ENCODE results near the gene ZMYM5.
A peak's percentile ranks its signal among the peaks of the same experiment; 100 is the strongest.
"Not testable (repeated sequence)": the region's sequence is repeated elsewhere in the genome, so short reads cannot be mapped to it uniquely, and the experiment has no call there.

The ZMYM5 gene

DNA sequence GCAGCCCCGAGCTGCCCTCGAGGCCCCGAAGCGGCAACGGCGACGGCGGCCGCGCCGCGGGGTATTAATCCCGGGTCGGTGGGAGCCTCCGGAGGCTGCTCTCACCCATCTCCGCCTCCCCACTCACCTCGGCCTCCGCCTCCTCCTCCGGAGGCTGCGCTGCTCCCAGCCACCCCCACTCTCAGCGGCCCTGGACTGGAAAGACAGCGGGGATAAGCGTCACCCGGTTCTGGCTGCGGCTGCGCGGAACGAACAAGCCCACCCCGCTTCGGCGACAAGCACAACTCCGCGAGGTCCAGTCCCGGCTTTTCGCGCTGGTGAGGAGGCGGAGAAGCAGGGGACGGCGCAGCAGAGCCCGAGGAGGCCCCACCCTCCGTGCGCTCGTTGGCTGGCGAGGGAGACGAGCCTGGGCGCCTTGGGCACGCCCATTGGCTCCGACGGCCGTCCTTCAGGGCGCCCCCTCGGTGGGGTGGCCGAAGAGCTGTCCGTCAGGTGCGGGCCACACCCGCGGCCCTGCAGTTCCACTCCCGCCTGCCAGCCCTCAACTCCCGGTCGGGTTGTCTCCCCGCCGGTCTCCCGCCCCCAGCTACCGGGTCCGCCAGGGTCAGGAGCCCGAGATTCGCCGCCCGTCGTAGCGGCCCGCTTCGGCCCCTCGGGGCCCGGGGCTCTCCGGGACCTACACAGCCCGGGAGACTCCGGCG lies at the start of gene ZMYM5:
Gene ZMYM5 (minus strand): TSS at position 327 of the 701 bp plus-strand sequence. CDS start 11,469 bp downstream, outside the sequence.
- DNase-seq, result peak; percentile 82 to 93 (median 86)

DNA sequence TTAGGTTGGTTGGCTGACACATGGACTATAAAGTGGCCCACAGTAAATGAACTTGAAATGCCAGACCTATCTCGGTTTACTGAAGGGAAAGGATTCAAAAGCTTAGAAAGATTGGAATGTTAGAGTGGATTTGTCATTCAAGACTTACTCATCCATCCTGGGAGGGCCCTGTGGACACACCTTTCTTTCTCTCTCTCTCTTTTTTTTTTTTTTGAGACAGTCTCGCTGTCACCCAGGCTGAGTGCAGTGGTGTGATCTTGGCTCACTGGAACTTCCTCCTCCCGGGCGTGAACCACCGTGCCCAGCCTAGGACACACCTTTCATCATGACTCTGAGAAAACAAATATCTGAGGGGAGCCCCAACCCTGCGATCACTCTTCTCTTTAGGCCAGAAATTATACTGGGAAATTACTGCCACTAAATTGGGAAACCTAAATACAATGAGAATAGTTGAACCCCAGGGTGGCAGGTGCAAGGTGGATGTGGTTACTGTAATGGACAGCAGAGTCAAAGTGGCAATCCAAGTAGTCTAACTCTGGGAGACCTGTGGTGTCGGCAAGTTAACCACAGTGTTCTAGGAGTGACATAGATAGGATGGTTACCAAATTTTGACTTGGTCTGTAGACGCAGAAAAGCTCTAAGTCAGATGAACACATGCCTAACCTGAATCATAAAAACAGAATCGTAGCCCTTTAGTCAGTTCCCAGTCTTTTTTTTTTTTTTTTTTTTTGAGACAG lies 47.1 kb upstream of the ZMYM5 start:
- DNase-seq, result no peak

DNA sequence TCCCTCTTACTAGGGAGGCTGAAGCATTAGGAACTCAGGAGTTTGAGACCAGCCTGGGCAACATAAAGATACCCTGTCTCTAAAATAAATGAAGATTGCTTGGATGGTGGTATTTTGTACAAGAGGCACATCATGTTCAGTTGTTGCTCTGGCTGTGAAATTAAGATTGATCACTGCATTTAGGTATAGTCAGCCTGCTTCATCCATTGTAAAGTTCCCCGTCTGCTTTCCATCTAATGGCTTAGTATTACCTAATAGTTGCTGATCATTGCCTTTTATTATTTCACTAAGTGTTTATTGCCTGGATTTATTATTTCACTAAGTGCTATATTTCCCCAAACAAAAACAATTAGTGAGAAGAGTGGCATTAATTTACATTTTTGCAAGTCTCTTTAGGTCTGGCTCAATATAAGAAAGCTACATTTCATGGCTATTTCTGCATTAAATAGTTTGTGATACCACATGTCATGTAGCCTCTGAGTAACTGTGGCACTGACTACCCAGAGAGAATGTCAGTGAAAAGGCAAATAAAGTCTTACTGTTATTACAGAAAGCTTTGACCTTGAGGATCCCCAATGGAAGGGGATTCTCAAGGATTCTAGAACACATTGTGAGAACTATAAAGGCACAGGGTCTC lies 45.0 kb upstream of the ZMYM5 start:
- DNase-seq, result no peak

DNA sequence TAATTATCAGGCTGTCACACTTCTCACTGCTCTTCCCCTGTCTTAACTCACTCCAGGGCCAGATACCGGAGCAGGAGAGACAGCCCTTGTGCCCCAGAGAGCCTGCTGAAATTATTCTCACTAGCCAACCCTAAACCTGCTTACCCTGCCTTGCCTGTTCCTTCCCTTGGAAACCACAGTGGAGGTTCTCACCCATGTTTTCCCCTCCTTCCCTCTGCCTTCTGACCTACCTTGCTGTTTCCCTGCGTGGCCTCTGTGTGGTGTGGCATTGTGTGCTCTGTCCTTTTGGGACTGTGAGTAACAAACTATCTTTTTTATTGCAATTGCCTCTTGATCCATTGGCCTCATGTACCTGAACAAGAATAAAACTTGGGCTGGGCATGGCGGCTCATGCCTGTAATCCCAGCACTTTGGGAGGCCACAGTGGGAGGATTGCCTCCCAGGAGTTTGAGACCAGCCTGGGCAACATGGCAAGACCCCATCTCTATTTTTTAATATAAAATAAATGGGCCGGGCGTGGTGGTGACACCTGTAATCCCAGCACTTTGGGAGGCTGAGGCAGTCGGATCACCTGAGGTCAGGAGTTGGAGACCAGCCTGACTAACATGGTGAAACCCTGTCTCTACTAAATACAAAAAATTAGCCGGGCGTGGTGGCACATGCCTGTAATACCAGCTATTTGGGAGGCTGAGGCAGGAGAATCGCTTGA lies 42.2 kb upstream of the ZMYM5 start:
- not testable (repeated sequence) for DNase-seq

DNA sequence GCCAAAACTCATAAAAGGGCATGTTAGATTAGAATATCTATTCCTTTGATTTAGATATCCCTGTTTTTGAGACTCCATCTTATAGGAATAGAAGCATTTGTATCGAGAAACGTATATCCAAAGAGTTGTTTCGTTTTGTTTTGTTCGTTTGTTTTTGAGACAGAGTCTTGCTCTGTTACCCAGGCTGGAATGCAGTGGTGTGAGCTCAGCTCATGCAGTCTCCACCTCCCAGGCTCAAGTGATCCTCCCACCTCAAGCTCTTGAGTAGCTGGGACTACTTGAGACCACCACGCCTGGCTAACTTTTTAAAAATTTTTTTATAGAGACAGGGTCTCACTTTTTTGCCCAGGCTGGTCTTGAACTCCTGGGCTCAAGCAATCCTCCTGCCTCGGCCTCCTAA lies 26.6 kb upstream of the ZMYM5 start:
- DNase-seq, result no peak

DNA sequence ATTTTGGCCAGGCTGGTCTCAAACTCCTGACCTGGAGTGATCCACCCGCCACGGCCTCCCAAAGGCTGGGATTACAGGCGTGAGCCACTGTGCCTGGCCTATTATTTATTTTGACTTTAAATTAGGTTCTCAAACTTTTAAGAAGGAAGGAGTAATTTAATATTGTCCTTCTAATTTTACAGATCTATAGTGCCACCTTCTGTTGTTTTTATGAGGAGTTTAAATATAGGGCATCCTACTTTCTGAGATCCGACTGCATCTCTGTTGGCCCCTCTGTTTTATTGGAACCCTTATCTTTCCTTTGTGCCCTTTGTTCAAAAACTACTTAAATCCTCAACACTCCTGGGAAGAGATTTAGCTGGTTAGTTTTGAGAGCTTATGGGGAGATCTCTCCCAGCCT lies 25.4 kb upstream of the ZMYM5 start:
- peak in 2 of 6 experiments; percentile 1 to 7 for DNase-seq

DNA sequence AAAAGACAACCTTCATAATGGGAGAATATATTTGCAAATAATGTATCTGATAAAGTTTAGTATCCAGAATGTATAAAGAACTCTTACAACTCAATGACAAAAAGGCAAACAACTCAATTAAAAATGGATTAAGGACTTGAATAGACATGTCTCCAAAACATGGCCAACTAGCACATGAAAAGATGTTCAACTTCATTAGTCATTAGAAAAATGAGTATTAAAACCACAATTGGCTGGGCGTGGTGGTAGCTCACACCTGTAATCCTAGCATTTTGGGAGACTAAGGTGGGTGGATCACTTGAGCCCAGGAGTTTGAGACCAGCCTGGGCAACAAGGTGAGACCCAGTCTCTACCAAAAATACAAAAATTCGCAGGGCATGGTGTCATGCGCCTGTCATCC lies 18.8 kb upstream of the ZMYM5 start:
- DNase-seq, result no peak

DNA sequence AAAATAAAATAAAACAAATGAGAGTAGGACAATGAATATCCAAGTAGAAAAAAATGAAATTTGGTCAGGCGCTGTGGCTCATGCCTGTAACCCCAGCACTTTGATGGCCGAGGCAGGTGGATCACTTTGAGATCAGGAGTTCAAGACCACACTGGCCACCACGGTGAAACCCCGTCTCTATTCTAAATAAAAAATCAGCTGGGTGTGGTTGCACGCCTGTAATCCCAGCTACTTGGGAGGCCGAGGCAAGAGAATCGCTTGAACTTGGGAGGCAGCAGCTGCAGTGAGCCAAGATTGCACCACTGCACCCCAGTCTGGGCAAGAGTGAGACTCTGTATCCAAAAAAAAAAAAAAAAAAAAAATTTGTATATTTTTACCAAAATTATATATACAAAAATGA lies 18.2 kb upstream of the ZMYM5 start:
- DNase-seq, result no peak

DNA sequence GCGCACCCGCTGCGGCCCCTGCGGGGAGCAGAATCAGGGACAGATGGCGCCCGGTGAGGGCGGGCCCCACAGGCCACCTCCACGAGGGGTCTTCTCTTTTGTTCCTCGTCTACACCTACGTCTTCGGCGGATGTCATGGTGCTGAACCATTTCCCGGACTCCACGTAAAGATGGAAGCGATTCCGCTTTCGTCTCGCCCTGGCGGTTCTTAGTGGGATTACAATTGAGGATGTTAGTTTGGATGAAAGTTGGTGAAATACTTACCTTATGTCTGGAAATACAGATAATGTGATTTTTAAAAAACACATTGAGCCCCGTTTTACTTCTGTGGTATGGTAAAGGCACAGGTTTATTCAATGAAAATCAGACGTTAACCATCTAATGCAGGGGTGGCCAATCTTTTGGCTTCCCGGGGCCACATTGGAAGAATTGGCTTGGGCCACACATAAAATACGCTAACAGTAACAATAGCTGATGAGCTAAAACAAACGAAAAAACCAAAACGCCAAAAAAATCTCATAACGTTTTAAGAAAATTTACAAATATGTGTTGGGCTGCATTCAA lies 1.4 kb upstream of the ZMYM5 start:
- DNase-seq, result peak in 5 of 6 experiments; percentile 65 to 93 (median 78)

DNA sequence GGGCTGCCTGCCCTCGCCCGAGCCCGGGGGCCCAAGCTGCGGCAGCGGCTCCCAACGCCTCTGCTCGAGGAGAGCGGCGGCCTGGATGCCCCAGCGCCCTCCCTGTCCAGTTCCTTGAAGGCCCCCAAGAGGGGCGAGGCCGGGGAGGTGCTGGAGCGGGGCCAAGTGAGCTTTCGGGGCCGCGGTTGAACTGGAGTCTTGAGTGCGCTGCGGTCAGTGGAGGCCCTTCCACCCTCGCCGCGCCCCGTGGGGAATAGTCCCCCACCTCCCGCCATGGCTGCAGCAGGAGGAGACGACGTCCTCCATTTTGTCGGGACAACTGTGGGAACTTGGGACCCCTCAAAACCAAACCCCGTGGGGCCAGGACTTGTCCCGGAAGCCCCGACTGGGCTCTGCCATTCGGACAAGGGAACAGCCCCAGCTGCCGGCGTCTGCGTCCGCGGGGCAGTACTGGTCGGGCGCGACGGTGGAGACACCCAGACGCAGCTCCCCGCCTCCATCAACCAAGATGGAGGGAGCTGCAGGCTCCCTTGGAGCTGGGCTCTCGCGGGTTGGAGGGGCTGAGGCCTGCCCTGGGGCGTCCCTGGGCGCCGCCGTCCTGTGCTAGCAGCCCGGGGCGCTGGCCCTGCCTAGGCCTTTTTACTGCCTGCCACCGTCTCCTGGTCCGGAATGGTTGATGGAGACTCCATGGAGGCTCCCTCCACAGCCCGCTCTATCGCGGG lies 736 bp upstream of the ZMYM5 start:
- DNase-seq, result peak; percentile 61 to 93 (median 77)

DNA sequence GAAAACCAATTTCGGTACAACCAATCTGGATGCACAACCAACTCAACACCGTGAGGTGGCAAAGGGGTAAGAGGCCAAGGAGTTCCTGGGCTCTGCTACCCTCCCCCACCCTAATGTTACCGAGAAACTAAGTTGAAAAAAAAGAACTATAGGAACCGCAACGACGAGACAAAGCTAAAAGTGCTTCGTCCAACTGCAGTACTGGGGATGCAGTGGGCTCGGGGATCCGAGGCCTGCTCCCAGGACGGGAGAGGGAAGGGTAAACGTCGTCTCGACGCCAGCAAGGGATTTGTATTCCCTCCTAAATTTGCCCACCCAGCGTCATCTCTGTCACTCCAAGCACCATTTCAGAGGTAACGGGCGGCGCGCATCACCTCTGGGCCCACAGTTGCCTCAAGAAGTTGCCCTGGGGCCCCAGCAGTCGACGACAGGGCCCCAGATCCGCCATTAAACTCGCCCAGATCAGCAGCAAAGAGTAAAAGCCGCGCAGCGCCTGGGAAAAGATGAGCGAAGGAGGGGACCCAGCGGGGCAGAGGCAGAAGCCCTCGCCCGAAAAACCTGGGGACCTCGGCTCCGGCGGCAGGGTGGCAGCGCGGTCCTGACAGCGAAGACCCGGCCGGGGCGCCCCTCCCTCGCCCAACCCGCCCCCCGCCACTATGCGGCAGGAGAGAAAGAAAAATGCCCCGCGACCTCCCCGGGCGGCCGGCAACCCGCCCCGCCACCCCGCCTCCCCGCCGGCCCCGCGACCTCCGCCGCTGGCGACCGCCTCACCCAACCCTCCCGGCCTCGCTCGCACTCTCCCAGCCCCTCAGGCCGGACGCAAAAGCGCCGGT lies 752 bp downstream of the ZMYM5 start:
- peak; percentile 32 to 58 (median 52) for DNase-seq

DNA sequence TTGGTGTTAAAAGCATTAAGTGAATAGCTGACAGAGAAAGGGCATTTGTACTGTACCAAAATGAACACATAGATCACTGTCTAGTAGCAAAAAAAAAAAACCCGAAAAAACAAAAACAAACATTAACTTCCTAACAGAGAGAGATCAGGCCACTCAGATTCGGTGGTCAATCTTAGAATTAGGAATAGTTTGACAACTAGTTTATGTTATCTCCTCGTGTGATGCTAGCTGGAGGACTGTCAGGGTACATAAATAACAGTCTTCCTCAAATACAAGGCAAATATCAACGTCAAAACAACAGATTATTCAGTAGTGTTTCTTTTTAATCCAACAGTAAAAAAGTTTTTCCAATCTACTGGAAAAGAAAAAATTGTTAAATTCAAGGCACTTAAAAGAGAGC lies 1.7 kb downstream of the ZMYM5 start:
- DNase-seq, result no peak

DNA sequence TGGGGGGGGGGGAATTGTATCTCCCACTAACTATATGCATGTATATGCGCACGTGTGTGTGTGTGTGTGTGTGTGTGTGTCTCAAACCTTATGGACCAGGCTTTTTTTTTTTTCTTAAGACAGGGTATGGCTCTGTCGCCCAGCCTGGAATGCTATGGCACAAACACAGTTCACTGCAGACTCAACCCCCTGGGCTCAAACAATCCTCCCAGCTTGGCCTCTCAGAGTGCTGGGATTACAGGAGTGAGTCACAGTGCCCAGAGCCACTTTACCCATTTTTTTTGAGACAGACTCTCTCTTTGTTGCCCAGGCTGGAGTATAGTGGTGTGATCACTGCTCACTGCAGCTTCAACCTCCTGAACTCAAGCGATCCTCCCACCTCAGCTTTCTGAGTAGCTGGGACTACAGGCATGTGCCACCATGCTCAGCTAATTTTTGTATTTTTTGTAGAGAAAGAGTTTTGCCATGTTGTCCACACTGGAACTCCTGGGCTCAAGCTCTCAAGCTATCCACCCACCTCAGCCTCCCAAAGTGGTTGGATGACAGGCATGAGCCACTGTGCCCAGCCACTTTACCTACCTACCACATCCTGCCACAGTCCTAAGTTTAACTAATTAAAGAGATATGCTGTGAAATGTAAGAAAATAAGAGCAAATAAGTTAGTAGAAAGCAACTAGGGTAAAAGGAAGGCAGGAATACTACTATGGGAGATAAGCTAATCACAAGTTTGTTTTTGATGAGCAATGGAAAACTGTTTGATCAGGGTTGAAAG lies 2.4 kb downstream of the ZMYM5 start:
- no peak for DNase-seq

DNA sequence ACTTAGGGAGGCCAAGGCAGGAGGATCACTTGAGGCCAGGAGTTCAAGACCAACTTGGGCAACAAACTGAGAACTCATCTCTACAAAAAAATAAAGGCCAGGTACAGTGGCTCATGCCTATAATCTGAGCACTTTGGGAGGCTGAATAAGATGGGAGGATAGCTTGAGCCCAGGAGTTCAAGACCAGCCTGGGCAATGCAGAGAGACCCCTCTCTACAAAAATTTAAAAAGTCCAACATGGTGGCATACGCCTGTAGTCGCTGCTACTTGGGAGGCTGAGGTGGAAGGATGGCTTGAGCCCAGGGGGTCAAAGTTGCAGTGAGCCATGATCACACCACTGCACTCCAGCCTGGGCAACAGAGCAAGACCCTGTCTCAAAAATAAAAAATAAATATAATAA lies 5.8 kb downstream of the ZMYM5 start:
- DNase-seq, result not testable (repeated sequence)

DNA sequence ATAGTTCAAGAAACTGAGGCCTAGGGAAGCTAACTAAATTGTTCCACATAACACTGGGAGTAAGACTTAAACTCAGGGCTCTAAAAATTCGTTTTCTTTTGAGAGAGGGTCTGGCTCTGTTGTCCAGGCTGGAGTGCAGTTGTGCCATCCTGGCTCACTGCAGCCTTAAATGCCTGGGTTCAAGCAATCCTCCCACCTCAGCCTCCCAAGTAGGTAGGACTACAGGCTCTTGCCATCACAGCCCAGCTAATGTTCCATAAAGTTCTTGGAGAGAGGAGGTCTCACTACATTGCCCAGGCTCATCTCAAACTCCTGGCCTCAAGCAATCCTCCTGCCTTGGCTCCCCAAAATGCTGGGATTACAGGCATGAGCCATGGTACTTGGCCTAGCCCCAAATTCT lies 10.7 kb downstream of the ZMYM5 start:
- DNase-seq, result no peak

DNA sequence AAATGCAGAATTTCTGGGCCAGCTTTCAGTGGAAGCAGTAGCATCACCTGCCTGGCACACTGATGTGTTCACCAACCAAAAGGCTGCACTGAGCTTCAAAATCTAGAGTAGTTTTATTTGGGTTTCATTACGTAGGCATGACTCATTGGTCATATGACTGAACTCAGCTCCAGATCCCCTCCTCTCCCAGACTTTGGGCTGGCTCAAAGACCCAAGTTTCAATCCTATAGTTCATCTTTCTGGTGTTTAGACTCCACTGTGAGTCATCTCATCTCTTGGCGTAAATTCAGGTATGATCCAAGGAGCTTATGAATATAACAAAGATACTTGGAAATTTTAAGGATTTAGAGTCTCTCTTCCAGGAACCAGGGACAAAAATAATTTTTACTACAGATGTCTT lies 17.7 kb downstream of the ZMYM5 start:
- DNase-seq, result no peak

DNA sequence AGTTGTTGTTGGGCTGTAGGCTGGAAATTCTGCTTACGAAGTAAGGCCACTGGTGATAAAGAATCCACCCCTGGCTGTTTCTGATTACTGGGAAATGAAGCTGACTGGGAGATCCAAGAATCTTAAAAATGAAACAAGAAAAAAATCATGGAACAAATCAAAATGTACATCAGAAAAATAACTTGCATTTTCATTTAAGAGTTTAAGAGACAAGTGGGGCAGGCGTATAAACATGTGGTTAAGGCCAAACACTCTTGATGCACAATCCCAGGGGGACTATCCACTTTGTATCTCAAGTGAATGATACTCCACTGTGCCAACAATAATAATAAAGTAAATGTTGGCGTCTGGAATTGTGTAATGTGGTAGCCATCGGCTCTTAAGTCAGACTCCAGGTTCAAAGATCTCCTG lies 24.6 kb downstream of the ZMYM5 start:
- DNase-seq, result no peak

DNA sequence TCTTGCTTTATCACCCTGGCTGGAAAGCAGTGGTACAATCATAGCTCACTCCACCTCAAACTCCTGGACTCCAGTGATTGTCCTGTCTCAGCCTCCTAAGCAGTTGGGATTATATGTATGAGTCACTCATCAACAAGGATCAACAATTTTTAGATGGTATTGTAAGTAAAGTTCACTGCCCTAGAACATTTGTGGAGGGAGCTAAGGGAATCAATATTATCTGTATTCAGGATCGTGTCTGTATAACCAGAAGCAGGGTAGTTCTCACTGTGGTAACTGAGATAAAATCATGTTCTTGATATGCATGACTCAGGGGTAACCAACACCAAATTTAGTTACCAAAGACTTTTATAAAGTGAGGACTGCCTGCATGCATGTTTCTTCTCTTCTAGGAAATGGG lies 27.0 kb downstream of the ZMYM5 start:
- DNase-seq, result no peak

DNA sequence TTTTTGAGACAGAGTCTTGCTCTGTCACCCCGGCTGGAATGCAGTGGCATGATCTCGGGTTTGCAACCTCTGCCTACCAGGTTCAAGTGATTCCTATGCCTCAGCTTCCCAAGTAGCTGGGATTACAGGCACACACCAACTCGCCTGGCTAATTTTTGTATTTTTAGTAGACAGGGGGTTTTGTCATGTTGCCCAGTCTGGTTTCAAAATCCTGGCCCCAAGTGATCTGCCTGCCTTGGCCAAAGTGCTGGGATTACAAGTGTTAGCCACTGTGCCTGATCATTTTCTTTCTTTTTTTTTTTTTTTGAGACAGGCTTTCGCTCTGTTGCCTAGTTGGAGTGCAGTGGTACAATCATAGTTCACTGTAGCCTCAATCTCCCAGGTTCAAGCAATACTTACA lies 28.7 kb downstream of the ZMYM5 start:
- no peak for DNase-seq

DNA sequence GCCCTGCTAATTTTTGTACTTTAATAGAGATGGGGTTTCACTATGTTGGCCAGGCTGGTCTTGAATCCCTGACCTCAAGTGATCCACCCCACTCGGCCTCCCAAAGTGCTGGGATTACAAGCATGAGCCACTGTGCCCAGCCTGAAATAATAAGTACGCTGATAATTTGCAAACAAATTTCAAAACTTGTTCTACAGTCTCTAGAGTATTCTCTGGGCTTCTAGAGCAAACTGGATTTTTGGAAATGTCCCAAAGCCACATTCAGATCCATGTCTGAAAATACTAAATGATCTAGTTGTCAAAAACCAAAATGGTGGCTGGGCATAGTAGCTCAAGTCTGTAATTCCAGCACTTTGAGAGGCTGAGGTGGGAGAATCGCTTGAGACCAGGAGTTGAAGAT lies 40.8 kb downstream of the ZMYM5 start:
- no peak for DNase-seq
